GM19438 (cell line): ENCODE measurements around the gene CCDC169.

Source experiments
- ATAC-seq: cut with Tn5 transposase; IDR thresholded peaks from one replicate; pipeline ENCODE4 v1.9.1; 2021; ENCODE audit warnings: low read depth; ENCODE audit not compliant: unreplicated experiment

The CCDC169 gene

GRCh38 chr13:36248700-36249099, 48.9 kb downstream of the CCDC169 start:
- no peak for ATAC-seq

DNA sequence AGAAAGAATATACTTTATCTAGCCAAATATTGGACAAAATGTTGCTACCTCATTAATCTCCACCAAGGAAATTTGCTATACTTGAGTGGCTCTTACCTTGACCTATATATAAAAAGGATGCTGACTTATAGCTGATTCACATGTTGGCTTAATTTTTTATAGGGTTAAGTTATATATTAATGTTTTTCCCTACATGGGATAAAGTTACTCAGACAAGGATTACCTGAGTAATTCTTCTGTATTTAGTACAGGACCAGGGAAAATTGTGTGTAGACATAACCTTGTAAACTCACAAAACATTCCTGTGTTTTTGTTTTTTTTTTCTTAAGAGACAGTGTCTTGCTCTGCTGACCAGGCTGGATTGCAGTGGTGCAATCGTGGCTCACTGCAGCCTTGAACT, 52.6 kb downstream of the CCDC169 start:
- no peak for ATAC-seq

DNA sequence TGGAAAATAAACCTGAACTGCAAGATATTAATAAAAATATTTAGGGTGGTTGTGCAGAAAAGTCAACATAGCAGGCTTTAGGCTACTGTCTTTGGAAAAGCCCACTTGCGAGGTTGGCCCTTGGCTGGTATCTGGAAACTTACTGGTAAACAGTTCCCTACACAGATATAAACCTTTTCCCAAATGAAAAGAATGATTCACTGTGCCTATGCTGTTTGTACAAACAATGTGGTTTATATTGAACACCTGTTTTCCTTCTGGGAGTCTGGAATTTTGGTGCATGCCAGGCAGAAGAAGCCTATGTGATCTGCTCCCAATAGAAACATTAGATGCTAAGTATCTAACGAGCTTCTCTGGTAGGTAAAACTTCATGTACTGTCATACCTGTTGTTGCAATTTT, 53.5 kb downstream of the CCDC169 start:
- no peak for ATAC-seq

- ATAC-seq = no peak
These were observed 54.9 kb downstream of the CCDC169 start for GRCh38 chr13:36242761-36243160.

DNA sequence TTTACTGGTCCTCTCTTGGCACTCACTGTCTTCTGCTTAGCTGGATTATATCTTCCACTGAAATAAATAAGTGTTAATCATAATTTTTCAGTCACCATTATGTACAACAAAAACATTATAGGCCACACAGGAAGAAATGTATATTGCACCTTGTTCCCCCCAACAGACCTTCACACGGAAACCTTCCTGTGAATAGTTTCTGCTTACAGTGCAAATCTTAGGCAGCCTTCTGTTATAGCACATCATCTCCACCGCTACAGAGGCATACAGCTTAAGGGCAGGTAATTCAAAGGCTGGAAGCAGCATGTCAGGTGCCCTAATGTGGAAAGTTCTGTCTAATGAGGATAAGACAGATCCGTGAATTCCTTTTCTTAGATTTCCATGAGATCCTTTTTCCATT, 66.4 kb downstream of the CCDC169 start:
- no peak for ATAC-seq

- ATAC-seq = no peak
These were observed 72.9 kb downstream of the CCDC169 start for GRCh38 chr13:36224730-36225129.

DNA sequence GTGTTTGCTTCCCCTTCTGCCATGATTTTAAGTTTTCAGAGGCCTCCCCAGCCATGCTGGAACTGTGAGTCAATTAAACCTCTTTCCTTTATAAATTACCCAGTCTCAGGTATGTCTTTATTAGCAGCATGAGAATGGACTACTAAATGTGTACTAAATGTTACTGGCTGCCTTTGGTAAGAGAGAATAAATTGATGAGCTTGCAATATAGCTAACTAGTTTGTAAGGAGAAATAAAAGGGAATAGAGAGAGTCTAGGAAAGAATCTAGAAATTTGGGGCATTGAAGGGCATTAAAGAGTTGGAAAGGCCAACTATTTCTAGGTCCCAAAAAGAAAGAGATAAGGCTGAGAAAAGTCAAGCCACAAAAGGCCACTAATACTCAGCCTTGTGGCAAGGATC, 77.7 kb downstream of the CCDC169 start:
- ATAC-seq = no peak

- no peak for ATAC-seq
These were observed 80.2 kb downstream of the CCDC169 start for GRCh38 chr13:36217456-36217855.

DNA sequence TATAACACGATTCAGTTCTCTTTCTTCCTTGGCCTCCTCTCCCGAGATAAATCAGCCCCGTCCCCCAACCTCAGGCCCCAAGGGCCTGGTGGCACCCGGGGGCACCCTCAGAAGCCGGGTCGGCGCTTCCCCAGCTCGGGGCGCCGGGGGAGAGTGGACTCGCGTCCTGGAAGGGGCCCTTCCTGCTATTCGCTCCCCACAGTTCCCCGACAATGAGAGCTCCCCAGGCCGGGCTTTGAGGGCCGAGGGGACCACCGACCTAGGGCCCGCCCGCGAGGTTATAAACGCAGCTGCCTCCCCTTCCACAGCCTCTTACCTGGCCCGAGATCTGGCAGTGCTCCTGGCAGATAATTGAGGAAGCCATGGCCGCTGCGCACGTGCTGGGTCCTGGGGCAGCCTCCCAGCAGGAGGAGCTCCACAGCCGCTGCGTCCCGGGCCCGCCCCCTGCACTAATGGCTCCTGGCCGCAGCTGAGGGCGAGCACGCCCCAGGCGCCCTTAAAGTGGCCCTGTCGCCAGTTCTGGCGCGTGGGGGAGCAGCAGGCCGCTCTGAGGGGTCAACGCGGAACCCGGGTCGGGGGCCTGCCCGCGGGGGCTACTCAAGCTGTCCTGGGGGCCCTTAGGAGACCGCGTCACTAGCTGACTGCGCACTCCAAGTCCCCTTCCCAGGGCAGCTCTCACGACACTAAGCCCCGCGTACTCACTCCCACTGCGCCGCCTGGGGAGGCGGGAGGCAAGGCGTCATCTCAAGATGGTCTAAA, 83.3 kb downstream of the CCDC169 start, which contains the start of gene SOHLH2:
TSS of gene SOHLH2 (minus strand) at position 394 of the 759 bp plus-strand sequence. CDS start at position 364, 30 bp downstream.
- no peak for ATAC-seq

DNA sequence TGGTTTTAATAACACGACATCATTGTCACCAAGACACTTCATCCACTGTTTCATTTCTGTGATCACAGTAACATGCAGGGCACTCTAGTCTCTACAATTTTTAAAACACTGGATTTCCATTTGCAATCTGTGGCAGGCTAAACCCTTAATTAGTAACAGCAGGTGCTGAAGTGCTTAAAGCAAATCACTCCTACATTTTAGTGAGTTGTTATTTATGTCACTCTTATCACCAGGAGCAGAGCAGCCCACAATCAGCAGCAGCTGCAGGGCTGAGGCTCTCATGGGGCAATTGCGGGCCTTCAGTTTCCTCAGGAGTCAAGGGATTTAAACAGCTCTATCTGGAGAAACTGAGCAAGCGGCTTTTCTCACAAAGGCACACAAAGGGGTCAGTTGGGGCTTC, 84.8 kb downstream of the CCDC169 start:
- ATAC-seq = no peak

- ATAC-seq = no peak
These were observed 86.0 kb downstream of the CCDC169 start for GRCh38 chr13:36211567-36211966.

DNA sequence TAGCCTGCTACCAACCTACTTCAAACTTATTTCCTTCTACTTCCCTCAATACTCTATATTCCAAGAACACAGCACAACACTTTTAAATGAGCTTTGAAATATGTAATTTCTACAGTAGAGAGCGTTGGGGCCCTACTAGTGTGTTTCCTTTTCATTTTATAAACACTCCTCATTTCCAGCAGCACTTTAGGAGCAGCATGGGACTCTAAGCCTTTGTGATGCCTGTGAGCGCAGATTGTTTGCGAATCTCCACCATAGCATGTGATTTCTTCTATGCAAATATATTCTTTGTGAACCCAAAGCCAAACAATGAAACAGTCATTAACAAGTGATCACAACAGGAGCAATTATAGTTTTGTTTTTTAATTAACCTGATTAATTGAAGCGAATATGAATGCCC, 86.9 kb downstream of the CCDC169 start:
- ATAC-seq = no peak

- ATAC-seq = no peak
These were observed 89.9 kb downstream of the CCDC169 start for GRCh38 chr13:36207672-36208071.

DNA sequence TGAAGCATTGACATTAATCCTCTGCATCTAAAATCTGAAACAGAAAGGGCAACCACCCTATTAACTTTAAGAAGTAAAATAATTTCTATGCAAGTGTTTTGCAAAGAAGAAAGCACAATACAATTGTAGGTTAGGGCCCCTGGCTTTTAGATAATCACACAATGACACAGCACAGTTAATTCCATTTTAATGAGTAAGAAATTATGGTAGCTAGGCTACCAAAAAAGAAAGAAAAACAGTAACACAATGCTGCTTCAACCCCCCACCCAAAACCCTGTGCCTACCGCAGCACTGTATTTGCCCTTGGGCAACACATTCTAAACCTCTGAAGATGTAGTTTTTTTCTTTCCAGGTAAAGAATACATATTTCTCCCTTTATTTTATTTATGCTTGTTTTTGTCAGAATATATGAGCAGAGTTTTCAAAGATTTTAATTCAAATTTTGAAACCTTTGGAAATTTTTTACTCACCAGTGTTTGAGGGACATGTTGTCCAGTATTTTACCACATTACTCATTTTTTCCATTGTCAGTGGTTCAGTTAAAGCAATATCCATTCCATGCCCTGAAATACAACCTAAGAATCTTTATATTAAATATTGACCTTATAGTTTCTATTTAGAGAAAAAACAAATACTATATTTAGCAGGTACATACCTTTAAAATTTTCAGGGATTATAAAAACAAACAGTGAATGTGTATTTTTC, 104.3 kb downstream of the CCDC169 start:
- ATAC-seq = no peak

DNA sequence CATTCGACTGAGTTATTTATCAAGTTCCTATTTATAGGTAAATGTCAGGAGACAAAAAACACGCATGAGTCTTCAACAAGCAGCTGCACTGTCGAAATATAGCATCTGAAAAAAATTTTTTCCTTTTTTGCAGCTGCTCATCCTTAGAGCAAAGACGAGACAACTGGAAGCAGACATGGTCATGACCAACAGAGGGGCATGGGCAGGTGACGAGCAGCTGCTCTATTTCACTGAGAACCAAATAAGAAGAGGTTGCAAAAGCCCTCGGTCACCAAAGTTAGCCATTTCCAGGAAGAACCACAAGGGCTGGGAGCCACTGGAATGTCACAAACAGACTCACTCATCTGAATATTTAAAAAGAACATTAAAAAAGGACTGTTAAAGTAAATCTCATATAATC, 105.4 kb downstream of the CCDC169 start:
- ATAC-seq = no peak

GRCh38 chr13:36190771-36191170, 106.8 kb downstream of the CCDC169 start:
- no peak for ATAC-seq

- no peak for ATAC-seq
These were observed 109.2 kb downstream of the CCDC169 start for GRCh38 chr13:36188441-36188840.

DNA sequence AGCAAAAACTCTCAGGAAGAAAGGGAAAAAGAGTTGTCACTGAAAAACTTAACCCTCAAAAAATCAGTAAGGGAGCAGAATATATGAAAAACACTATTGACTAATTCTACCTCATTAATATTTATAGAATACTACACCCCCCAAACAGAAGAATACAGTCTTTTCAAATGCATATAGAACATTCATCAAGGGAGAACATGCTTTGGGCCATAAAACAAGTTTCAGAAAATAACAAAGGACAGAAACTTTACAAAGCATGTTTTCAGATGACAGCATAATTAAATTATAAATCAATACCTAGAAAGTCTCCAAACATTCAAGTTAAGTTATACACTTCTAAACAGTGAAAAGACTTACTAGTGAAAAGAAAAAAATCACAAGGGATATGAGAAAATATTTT, 113.7 kb downstream of the CCDC169 start:
- no peak for ATAC-seq
